Esophagus muscularis mucosa (tissue), 3 donors: Measurements from ENCODE around the gene AFM.

ENCODE experiments used
- CTCF ChIP-seq, 3 experiments: fragments of 200-600 bp in 2 of 3; fragments of 450-650 bp in 1 of 3; sonication (generic) in 2 of 3; IDR thresholded peaks; one replicate each; pipeline ENCODE4 v1.5.1; 2017 to 2019; ENCODE audit warnings: antibody characterized with exemption in 3 of 3, mild to moderate bottlenecking in 2 of 3, moderate library complexity in 1 of 3
- EP300 ChIP-seq: sonication (generic); formaldehyde crosslinking; IDR thresholded peaks from one replicate; pipeline ENCODE4 v1.6.1; 2017; ENCODE audit warnings: antibody characterized with exemption

- TF ChIP-seq CTCF (IDR thresholded peaks at IDR 0.05) (no peak), EP300 (no peak)
These were observed 30.1 kb upstream of the AFM start for GRCh38 chr4:73451404-73451803.
